Measurements from ENCODE around the gene NCOA5. TPM values are rescaled to one million over a fixed set of nuclear protein-coding genes. Genes with fewer than 3 reads are reported as not detected.
A peak's percentile ranks its signal among the peaks of the same experiment; 100 is the strongest.

Gene NCOA5
- total RNA-seq, 1 donor from 2014 or later: 34.9 TPM

DNA sequence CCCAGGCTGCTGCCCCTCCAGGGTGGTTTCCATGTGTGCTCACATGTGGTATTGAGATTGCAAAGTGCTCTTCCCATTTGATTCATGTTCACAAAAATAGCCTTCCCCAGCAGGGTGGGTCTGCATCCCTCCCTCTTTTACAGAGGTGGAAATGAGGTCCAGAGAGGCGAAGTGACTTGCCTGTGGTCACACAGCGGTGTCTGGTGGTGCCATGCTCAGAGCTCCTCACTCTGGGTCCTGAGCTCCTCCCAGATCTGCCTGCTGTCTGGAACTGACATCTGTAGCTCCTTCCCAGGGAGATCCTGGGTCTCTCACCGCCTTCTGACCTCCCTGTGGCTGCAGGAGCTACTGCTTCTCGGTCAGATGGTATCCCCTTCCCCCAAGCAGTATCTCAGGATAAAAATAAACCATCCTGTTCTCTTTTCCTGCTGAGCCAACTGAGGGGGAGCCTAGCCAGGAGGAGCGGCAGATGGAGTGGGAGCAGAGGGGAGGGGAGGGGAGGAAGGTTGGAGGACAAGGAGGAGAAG, 40.3 kb upstream of the NCOA5 start:
- H3K9me3 Mint-ChIP-seq (ENCODE audit: unreplicated experiment): no peaks in the 10 kb centered on the region
- TF ChIP-seq, protein P1, sequence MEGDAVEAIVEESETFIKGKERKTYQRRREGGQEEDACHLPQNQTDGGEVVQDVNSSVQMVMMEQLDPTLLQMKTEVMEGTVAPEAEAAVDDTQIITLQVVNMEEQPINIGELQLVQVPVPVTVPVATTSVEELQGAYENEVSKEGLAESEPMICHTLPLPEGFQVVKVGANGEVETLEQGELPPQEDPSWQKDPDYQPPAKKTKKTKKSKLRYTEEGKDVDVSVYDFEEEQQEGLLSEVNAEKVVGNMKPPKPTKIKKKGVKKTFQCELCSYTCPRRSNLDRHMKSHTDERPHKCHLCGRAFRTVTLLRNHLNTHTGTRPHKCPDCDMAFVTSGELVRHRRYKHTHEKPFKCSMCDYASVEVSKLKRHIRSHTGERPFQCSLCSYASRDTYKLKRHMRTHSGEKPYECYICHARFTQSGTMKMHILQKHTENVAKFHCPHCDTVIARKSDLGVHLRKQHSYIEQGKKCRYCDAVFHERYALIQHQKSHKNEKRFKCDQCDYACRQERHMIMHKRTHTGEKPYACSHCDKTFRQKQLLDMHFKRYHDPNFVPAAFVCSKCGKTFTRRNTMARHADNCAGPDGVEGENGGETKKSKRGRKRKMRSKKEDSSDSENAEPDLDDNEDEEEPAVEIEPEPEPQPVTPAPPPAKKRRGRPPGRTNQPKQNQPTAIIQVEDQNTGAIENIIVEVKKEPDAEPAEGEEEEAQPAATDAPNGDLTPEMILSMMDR (IDR thresholded peaks at IDR 0.05; ENCODE audit: unreplicated experiment): no peak
- H3K4me1 Mint-ChIP-seq (ENCODE audit: unreplicated experiment): peaks cover 10% of the 10 kb centered on the region
- peaks cover 5% of the 10 kb centered on the region for H3K27me3 Mint-ChIP-seq (ENCODE audit: unreplicated experiment)
- no peak overlapping the region for H3K27ac Mint-ChIP-seq (ENCODE audit: unreplicated experiment)
- no peak overlapping the region for H3K4me3 Mint-ChIP-seq (ENCODE audit: unreplicated experiment)
- DNase-seq (ENCODE audit: low spot score): no peak
- peaks cover 14% of the 10 kb centered on the region for H3K36me3 Mint-ChIP-seq (ENCODE audit: low read depth, unreplicated experiment)

DNA sequence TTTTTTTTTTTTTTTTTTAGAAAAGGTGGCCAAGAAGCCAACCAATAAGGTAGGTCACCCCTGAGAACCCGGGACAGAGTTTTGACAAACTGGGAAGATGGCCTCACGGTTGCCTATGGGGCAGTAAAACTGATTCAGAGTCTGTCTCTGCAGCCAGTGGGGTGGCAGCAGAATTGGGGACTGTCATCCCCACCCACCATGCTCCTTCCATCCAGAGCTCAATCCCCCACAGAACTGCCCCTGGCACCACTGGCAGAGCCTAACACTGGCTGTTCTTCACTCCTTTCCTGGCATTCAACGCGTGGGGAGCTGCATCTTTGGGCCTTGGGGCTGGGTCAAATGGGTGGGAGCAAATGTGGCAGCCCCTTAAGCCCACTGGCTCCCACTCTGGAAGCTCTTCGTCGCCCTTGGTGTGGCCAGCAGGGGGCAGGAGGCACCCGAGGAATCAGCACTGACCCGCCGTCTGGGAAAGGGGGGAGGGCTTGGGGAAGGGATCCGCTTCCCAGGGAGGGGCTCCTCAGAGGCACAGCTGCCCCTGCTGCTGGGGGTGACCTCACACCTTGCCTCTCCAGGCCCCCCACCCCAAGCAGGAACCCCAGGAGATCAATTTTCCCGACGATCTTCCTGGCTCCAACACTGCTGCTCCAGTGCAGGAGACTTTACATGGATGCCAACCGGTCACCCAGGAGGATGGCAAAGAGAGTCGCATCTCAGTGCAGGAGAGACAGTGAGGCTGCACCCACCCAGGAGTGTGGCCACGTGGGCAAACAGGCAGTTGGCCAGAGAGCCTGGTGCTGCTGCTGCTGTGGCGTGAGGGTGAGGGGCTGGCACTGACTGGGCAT, 38.8 kb upstream of the NCOA5 start:
- Mint-ChIP-seq H3K36me3 (ENCODE audit: low read depth, unreplicated experiment) (peaks cover 23% of the 10 kb centered on the region), H3K4me1 (ENCODE audit: unreplicated experiment) (peaks cover 19% of the 10 kb centered on the region), H3K4me3 (ENCODE audit: unreplicated experiment) (no peak overlapping the region), H3K9me3 (ENCODE audit: unreplicated experiment) (no peaks in the 10 kb centered on the region), H3K27ac (ENCODE audit: unreplicated experiment) (no peak overlapping the region), H3K27me3 (ENCODE audit: unreplicated experiment) (peaks cover 9% of the 10 kb centered on the region)
- peak; percentile 63 for DNase-seq (ENCODE audit: low spot score)
- TF ChIP-seq, protein P1 (IDR thresholded peaks at IDR 0.05; ENCODE audit: unreplicated experiment): peak; percentile 74

DNA sequence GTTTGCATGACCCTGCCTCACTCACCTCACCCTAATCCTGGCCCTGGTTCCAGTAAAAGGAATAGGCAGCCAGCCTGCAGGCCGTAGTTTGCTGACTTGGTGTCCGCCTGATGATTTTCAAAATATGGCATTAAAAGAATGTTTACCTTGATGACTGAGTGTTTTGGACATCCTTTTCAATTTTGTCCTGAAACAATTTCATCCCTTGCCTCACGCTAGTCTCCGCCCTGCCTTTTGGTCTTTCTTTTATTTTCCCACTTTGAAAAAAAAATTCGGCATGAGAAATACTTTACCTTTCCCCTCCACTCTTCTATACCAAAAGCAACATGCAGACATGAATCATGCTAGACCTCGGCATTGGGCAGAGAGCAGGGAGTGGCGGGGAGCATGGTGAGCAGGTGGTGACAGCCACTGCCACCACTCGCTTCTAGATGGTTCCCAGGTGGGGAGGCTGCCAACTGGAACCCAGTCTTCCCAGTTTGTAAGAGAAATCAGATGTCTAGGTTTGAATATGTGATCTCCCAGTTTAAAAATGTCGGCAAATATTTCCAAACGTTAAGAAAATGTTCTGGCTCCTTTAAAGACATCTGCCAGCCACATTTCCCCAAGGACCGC, 37.7 kb upstream of the NCOA5 start:
- Mint-ChIP-seq H3K4me1 (ENCODE audit: unreplicated experiment) (peaks cover 27% of the 10 kb centered on the region), H3K27me3 (ENCODE audit: unreplicated experiment) (peaks cover 10% of the 10 kb centered on the region), H3K27ac (ENCODE audit: unreplicated experiment) (no peak overlapping the region), H3K9me3 (ENCODE audit: unreplicated experiment) (no peaks in the 10 kb centered on the region), H3K36me3 (ENCODE audit: low read depth, unreplicated experiment) (peaks cover 32% of the 10 kb centered on the region), H3K4me3 (ENCODE audit: unreplicated experiment) (peak overlapping the region; percentile 62)
- TF ChIP-seq, protein P1 (IDR thresholded peaks at IDR 0.05; ENCODE audit: unreplicated experiment): no peak
- DNase-seq (ENCODE audit: low spot score): no peak

DNA sequence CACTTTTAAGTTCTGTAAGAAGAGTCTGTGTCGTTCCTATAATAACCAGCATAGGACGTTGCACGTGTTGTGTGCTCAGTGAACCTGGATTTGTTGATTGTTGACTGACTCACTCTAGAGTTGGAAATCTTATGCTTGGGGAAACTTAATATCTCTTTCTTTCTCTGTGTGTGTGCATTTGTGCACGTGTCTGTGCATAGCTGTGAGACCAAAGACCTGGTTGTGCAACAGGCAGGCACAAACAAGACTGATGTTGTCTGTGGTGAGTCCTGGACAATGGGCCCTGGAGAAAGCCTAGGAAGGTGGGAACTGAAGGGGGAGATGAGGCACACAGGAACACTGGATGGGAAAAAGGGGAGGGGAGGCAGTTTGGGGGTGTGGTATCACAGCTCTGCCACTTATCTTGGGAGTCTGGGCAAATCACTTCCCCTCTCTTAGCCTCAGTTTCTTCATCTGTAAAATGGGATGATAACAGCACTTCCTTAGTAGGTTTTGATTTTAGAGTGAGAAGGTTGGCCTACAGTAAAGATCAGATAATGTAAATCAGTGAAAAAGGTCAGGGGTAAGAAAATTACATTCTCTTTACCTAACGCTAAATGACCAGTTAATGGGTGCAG, 36.8 kb upstream of the NCOA5 start:
- Mint-ChIP-seq H3K9me3 (ENCODE audit: unreplicated experiment) (no peaks in the 10 kb centered on the region), H3K27me3 (ENCODE audit: unreplicated experiment) (peaks cover 11% of the 10 kb centered on the region), H3K4me3 (ENCODE audit: unreplicated experiment) (no peak overlapping the region), H3K27ac (ENCODE audit: unreplicated experiment) (no peak overlapping the region), H3K4me1 (ENCODE audit: unreplicated experiment) (peaks cover 37% of the 10 kb centered on the region), H3K36me3 (ENCODE audit: low read depth, unreplicated experiment) (peaks cover 38% of the 10 kb centered on the region)
- no peak for DNase-seq (ENCODE audit: low spot score)
- TF ChIP-seq, protein P1 (IDR thresholded peaks at IDR 0.05; ENCODE audit: unreplicated experiment): no peak

Data from endothelial cell (in vitro differentiated cells).